HG03575 (cell line): ENCODE results near the gene UBTF.

Experiments used
- ATAC-seq: cut with Tn5 transposase; IDR thresholded peaks from one replicate; pipeline ENCODE4 v1.9.1; 2021; ENCODE audit not compliant: unreplicated experiment, insufficient number of reproducible peaks, low FRiP score; ENCODE audit errors: extremely low read depth

Gene UBTF

GRCh38 chr17:44200478-44201155 lies 18.9 kb downstream of the UBTF start:
- no peak for ATAC-seq

GRCh38 chr17:44199553-44200477 lies 19.7 kb downstream of the UBTF start, which contains the start of gene ATXN7L3:
Gene ATXN7L3, minus strand, starts transcription at chr17:44199884. Its CDS starts 1,814 bp downstream, at chr17:44198070.
- no peak for ATAC-seq

- no peak for ATAC-seq
These were observed 20.5 kb downstream of the UBTF start for GRCh38 chr17:44198721-44199552.

GRCh38 chr17:44197980-44198720 lies 21.3 kb downstream of the UBTF start:
- no peak for ATAC-seq

GRCh38 chr17:44197107-44197506 lies 22.4 kb downstream of the UBTF start:
- no peak for ATAC-seq

GRCh38 chr17:44193326-44194084 lies 26.0 kb downstream of the UBTF start:
- no peak for ATAC-seq

GRCh38 chr17:44192750-44193149 lies 26.7 kb downstream of the UBTF start:
- ATAC-seq = no peak

GRCh38 chr17:44191941-44192496 lies 27.5 kb downstream of the UBTF start:
- no peak for ATAC-seq

GRCh38 chr17:44191369-44191768 lies 28.1 kb downstream of the UBTF start:
- ATAC-seq = no peak

GRCh38 chr17:44190481-44190880 lies 29.0 kb downstream of the UBTF start:
- no peak for ATAC-seq

- ATAC-seq = no peak
These were observed 30.7 kb downstream of the UBTF start for GRCh38 chr17:44188576-44189403.

- no peak for ATAC-seq
These were observed 32.2 kb downstream of the UBTF start for GRCh38 chr17:44187131-44187899.

GRCh38 chr17:44186307-44187130 lies 33.0 kb downstream of the UBTF start, which contains the start of gene TMUB2:
Gene TMUB2, plus strand, starts transcription at chr17:44186972. Its CDS starts 737 bp downstream, at chr17:44187709.
- ATAC-seq = peak; percentile 44

GRCh38 chr17:44184212-44184810 lies 35.2 kb downstream of the UBTF start:
- ATAC-seq = no peak

GRCh38 chr17:44183024-44183423 lies 36.5 kb downstream of the UBTF start:
- no peak for ATAC-seq
